A673 (cell line): ENCODE measurements around the gene ARFRP1. TPM values are rescaled to one million over a fixed set of nuclear protein-coding genes. Genes with fewer than 3 reads are reported as not detected.

Experiments used
- Bru-seq: library from RNA; stranded (reverse); fragments of 400-500 nt; gene quantifications from one replicate; lab custom pipeline; 2021; lab: Mats Ljungman, UMichigan
- BruChase-seq, 2 experiments: library from RNA; stranded (reverse); fragments of 400-500 nt; gene quantifications; one replicate each; lab custom pipeline; 2021; lab: Mats Ljungman, UMichigan
- BruUV-seq: library from RNA; stranded (reverse); fragments of 400-500 nt; replicated peaks from 2 replicates; lab custom pipeline; 2021; lab: Mats Ljungman, UMichigan
- CTCF ChIA-PET: fragments of 300-600 bp; sonication (Branson Sonifier 250); formaldehyde crosslinking; loops from one replicate; lab custom pipeline; 2022; ENCODE audit warnings: antibody characterized with exemption; lab: Charles Lee
- POLR2A ChIA-PET: fragments of 300-600 bp; sonication (Branson Sonifier 250); formaldehyde crosslinking; loops from one replicate; lab custom pipeline; 2022; ENCODE audit warnings: antibody characterized with exemption; ENCODE audit not compliant: low non-redundant PET; lab: Charles Lee
- DNase-seq: peaks from one replicate; pipeline ENCODE4 v3.0.0-alpha.2; 2015; ENCODE audit warnings: low spot score
- H3K27ac ChIP-seq: fragments of 200-600 bp; sonication (generic); 2 replicates; pipeline ENCODE4 v1.5.1; 2016; ENCODE audit warnings: mixed run types, low read depth, mild to moderate bottlenecking, mixed read lengths, antibody characterized with exemption, low read length; ENCODE audit not compliant: poor library complexity, severe bottlenecking
- H3K27me3 ChIP-seq: fragments of 200-600 bp; sonication (generic); replicated peaks from 2 replicates; pipeline ENCODE4 v1.6.1; 2017; ENCODE audit warnings: mixed run types, low read depth, mild to moderate bottlenecking, mixed read lengths, antibody characterized with exemption, low read length; ENCODE audit not compliant: insufficient read depth, poor library complexity
- H3K36me3 ChIP-seq: fragments of 200-600 bp; sonication (generic); 2 replicates; pipeline ENCODE4 v1.6.1; 2016; ENCODE audit warnings: mixed run types, mild to moderate bottlenecking, mixed read lengths, antibody characterized with exemption, low read length; ENCODE audit not compliant: insufficient read depth, poor library complexity, severe bottlenecking
- H3K4me1 ChIP-seq: fragments of 200-600 bp; sonication (generic); 2 replicates; pipeline ENCODE4 v1.6.1; 2017; ENCODE audit warnings: mixed run types, mild to moderate bottlenecking, mixed read lengths, antibody characterized with exemption, low read length; ENCODE audit not compliant: insufficient read depth, poor library complexity, severe bottlenecking
- H3K4me3 ChIP-seq: fragments of 200-600 bp; sonication (generic); 2 replicates; pipeline ENCODE4 v1.5.1; 2016; ENCODE audit warnings: low read depth, mixed run types, mild to moderate bottlenecking, mixed read lengths, low read length; ENCODE audit not compliant: poor library complexity, severe bottlenecking
- H3K9me3 ChIP-seq: fragments of 200-600 bp; sonication (generic); 2 replicates; pipeline ENCODE4 v1.6.1; 2016; ENCODE audit warnings: mixed run types, low read depth, mild to moderate bottlenecking, mixed read lengths, antibody characterized with exemption, low read length; ENCODE audit not compliant: poor library complexity, severe bottlenecking
- CTCF ChIP-seq: fragments of 300-800, 200-600 bp; sonication (generic); conservative IDR thresholded peaks from 2 replicates; pipeline ENCODE4 v1.5.1; 2017; ENCODE audit warnings: low read depth, mild to moderate bottlenecking, antibody characterized with exemption, low read length, moderate library complexity, mixed read lengths
- EZH2 ChIP-seq: fragments of 200-600 bp; sonication (generic); IDR thresholded peaks from 2 replicates; pipeline ENCODE4 v1.6.1; 2017; ENCODE audit warnings: borderline replicate concordance, low read depth, mild to moderate bottlenecking, mixed read lengths, antibody characterized with exemption, low read length; ENCODE audit not compliant: poor library complexity, severe bottlenecking
- intact Hi-C: fragments of 100-400 bp; cut with micrococcal nuclease; formaldehyde crosslinking; loops from one replicate; pipeline ENCODE4 v1.10.0; 2022; ENCODE audit not compliant: unreplicated experiment
- long read RNA-seq: library from polyadenylated mRNA; stranded (forward); transcript quantifications from one replicate; pipeline ENCODE4 v2.0.0, GENCODE V29; 2022
- total RNA-seq: library from RNA; stranded (reverse); gene quantifications from 2 replicates; pipeline ENCODE4 v1.2.3, GENCODE V29; 2021

Gene ARFRP1
- 38.9 and 41.1 TPM in 2 replicates for total RNA-seq
- Bru-seq, nascent RNA = percentile 55 among the genes with signal in this experiment
- BruChase-seq, experiment 1, labeled RNA remaining after a 2-hour chase = percentile 61 among the genes with signal in this experiment
- BruChase-seq, experiment 2, labeled RNA remaining after a 6-hour chase = percentile 76 among the genes with signal in this experiment
- long read RNA-seq, transcript ARFRP1-214 (8 exons, 2,559 nt) = major isoform, 10 of 56 reads
- long read RNA-seq, transcript ARFRP1-207 (7 exons, 1,698 nt) = minor isoform, 8 of 56 reads
- long read RNA-seq, partial matches to known transcripts = 2 of 56 reads
- long read RNA-seq, other reads (novel, unspliced or antisense) = 32 of 56 reads

- Histone ChIP-seq H3K27me3 (no peaks in the 10 kb centered on the region), H3K36me3 (peaks cover 59% of the 10 kb centered on the region), H3K4me1 (peaks cover 6% of the 10 kb centered on the region), H3K9me3 (peaks cover 8% of the 10 kb centered on the region), H3K27ac (peak within 1 kb of the TSS; percentile 87), H3K4me3 (peak within 1 kb of the TSS; percentile 98)
- BruUV-seq = no TSS peak
- peak; percentile 89 for DNase-seq
- POLR2A ChIA-PET = no interaction called here
- TF ChIP-seq EZH2 (no peak), CTCF (no peak)
- intact Hi-C loops = no loop called here
- CTCF ChIA-PET = no interaction called here
Measured at GRCh38 chr20:63707558-63708300, at the start of gene ARFRP1, which contains the start of gene ZGPAT. Gene ARFRP1 (minus strand): TSS chr20:63707976. CDS start chr20:63707091, 885 bp downstream. Gene ZGPAT (plus strand): TSS chr20:63708039. CDS start chr20:63708581, 542 bp downstream.

- intact Hi-C loops = no loop called here
- no TSS peak for BruUV-seq
- CTCF ChIA-PET = no interaction called here
Measured at GRCh38 chr20:63756648-63756991, 48.8 kb upstream of the ARFRP1 start.

More at GRCh38 chr20:63756648-63756991, 48.8 kb upstream of the ARFRP1 start:
- DNase-seq = no peak
- H3K36me3 ChIP-seq = no peaks in the 10 kb centered on the region
- H3K4me1 ChIP-seq = no peaks in the 10 kb centered on the region
- H3K9me3 ChIP-seq = no peaks in the 10 kb centered on the region
- POLR2A ChIA-PET = no interaction called here
- no peak overlapping the region for H3K4me3 ChIP-seq
- no peak overlapping the region for H3K27ac ChIP-seq
- H3K27me3 ChIP-seq = no peaks in the 10 kb centered on the region
- no peak for TF ChIP-seq EZH2
- no peak for TF ChIP-seq CTCF
